Endothelial cell (in vitro differentiated cells): ENCODE results near the gene SETDB1. TPM values are rescaled to one million over a fixed set of nuclear protein-coding genes. Genes with fewer than 3 reads are reported as not detected.

Experiments
- DNase-seq: peaks from one replicate; pipeline ENCODE4 v3.0.0; 2021; ENCODE audit warnings: low spot score
- H3K27ac Mint-ChIP-seq: one replicate; pipeline ENCODE4 v1.8.0; 2021; ENCODE audit warnings: mixed read lengths, inconsistent platforms; ENCODE audit not compliant: unreplicated experiment
- H3K27me3 Mint-ChIP-seq: one replicate; pipeline ENCODE4 v1.8.0; 2021; ENCODE audit warnings: mild to moderate bottlenecking, moderate library complexity, mixed read lengths, inconsistent platforms; ENCODE audit not compliant: unreplicated experiment
- H3K36me3 Mint-ChIP-seq: one replicate; pipeline ENCODE4 v1.8.0; 2021; ENCODE audit warnings: mild to moderate bottlenecking, low read depth, mixed read lengths, inconsistent platforms; ENCODE audit not compliant: unreplicated experiment
- H3K4me1 Mint-ChIP-seq: one replicate; pipeline ENCODE4 v1.8.0; 2021; ENCODE audit warnings: mild to moderate bottlenecking, mixed read lengths, inconsistent platforms; ENCODE audit not compliant: unreplicated experiment
- H3K4me3 Mint-ChIP-seq: one replicate; pipeline ENCODE4 v1.8.0; 2021; ENCODE audit warnings: mild to moderate bottlenecking, mixed read lengths, inconsistent platforms; ENCODE audit not compliant: unreplicated experiment
- H3K9me3 Mint-ChIP-seq: one replicate; pipeline ENCODE4 v1.8.0; 2021; ENCODE audit warnings: mixed read lengths, inconsistent platforms; ENCODE audit not compliant: unreplicated experiment
- total RNA-seq: library from RNA; stranded (reverse); fragmentation: NEBNext Ultra II Directional; extraction: Animal tissue kit (Norgen Biotek cat#: 25700); gene quantifications from one replicate; pipeline ENCODE4 v1.2.1, GENCODE V29; 2021; ENCODE audit not compliant: unreplicated experiment
- TF ChIP-seq, protein P1 (sequence below): fragments of 200-600 bp; sonication (generic); IDR thresholded peaks from one replicate; pipeline ENCODE4 v1.5.0; 2021; ENCODE audit warnings: antibody characterized with exemption; ENCODE audit not compliant: unreplicated experiment

The SETDB1 gene
- total RNA-seq, 1 donor from 2014 or later = 50.6 TPM

DNA sequence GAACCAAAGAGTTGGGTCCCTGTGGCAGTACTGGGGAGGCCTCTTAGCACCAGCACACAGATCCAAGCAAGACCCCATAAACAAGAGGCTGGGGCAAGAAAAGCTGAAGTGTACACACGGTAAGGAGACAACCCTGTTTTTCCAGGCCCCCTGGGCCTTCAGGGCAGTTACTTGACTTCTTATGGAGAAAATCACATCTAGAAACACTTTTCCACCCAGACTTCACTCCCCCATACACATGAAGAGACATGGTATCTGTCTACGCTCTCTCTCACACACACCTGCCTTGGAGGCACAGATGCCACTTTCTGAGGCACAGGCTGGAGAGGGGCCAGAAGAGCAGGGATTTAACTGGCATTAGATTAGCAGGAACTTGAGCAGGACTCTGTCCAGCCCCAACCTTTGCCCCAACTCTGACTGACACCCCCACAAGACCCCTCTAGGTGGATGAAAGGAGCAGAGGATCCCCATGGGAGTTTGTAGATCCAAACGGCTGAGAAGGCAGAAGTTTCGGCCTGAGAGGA is 46.3 kb downstream of the SETDB1 start:
- peak overlapping the region; percentile 58 for H3K27ac Mint-ChIP-seq
- H3K9me3 Mint-ChIP-seq = no peaks in the 10 kb centered on the region
- no peak for DNase-seq
- TF ChIP-seq, protein P1, sequence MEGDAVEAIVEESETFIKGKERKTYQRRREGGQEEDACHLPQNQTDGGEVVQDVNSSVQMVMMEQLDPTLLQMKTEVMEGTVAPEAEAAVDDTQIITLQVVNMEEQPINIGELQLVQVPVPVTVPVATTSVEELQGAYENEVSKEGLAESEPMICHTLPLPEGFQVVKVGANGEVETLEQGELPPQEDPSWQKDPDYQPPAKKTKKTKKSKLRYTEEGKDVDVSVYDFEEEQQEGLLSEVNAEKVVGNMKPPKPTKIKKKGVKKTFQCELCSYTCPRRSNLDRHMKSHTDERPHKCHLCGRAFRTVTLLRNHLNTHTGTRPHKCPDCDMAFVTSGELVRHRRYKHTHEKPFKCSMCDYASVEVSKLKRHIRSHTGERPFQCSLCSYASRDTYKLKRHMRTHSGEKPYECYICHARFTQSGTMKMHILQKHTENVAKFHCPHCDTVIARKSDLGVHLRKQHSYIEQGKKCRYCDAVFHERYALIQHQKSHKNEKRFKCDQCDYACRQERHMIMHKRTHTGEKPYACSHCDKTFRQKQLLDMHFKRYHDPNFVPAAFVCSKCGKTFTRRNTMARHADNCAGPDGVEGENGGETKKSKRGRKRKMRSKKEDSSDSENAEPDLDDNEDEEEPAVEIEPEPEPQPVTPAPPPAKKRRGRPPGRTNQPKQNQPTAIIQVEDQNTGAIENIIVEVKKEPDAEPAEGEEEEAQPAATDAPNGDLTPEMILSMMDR = no peak
- peaks cover 19% of the 10 kb centered on the region for H3K36me3 Mint-ChIP-seq
- H3K27me3 Mint-ChIP-seq = peaks cover 26% of the 10 kb centered on the region
- peak overlapping the region; percentile 88 for H3K4me3 Mint-ChIP-seq
- peaks cover 50% of the 10 kb centered on the region for H3K4me1 Mint-ChIP-seq

DNA sequence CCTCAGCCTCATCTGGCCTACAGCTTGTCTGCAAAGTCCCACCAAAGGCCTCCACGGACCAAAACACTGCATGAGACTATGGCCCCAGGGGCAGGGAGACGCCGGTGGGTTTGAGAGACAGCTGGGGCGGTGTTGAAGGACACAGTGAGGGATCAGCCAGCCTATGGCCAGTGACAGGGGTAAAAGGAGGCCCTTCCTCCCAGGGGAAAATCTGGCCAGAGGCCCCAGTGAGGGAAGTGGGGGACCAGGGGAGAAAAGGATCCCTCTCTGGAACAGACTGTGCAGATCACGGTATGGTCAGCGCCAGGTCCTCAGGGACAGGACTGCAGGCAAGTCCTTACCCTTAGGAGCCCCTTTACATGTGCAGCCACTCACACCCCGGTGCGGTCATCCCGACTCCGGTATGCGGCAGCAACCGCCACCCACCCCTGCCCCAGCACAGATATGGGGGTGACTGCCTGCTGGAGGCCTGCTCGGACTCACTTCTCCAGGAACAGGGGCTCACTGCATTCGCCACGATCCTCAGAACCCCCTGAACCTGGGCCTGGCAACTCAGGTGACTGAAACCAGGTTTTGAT is 47.2 kb downstream of the SETDB1 start:
- TF ChIP-seq, protein P1 = no peak
- H3K9me3 Mint-ChIP-seq = no peaks in the 10 kb centered on the region
- H3K36me3 Mint-ChIP-seq = peaks cover 11% of the 10 kb centered on the region
- peak overlapping the region; percentile 58 for H3K27ac Mint-ChIP-seq
- H3K4me3 Mint-ChIP-seq = peak overlapping the region; percentile 88
- H3K4me1 Mint-ChIP-seq = peaks cover 52% of the 10 kb centered on the region
- no peak for DNase-seq
- H3K27me3 Mint-ChIP-seq = peaks cover 26% of the 10 kb centered on the region

DNA sequence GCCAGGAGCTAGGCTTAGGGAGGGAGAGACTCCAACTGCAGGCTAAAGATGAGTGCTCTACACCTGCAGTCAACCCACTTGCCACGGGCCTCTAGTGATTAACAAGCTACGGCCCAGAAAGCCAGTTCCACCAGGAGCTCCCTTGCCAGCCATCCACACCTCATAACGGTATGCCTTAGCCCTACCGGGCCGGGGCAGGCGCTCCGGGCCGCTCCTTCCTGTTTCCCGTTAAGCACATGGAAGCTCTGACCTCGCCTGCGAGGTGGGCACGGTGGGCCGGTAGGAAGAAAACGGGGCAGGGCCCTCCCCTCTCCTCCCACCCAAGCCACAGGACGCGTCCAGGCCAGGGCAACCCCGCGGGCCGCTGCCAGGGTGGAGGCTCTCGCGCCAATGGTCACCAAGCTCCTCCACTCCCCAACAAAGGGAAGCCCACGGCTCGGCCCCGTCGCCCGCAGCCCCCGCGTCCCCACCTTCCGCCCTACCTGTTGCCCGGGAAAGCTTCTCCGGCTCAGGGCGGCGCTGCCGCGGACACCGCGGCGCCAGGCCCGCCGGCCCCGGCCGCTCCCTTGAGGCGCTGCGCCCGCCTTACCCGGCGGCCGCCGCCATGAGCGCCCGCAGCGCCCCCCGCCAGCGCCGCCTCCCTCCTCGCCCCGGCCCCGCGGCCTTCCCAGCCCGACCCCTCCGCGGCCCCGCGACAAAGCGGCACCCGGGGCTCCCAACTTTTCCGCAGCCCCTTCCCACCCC is 47.8 kb downstream of the SETDB1 start:
- H3K4me3 Mint-ChIP-seq = peak overlapping the region; percentile 88
- H3K27me3 Mint-ChIP-seq = peaks cover 23% of the 10 kb centered on the region
- peaks cover 7% of the 10 kb centered on the region for H3K36me3 Mint-ChIP-seq
- H3K27ac Mint-ChIP-seq = no peak overlapping the region
- DNase-seq = peak; percentile 32
- H3K4me1 Mint-ChIP-seq = peaks cover 51% of the 10 kb centered on the region
- TF ChIP-seq, protein P1 = no peak
- H3K9me3 Mint-ChIP-seq = no peaks in the 10 kb centered on the region

DNA sequence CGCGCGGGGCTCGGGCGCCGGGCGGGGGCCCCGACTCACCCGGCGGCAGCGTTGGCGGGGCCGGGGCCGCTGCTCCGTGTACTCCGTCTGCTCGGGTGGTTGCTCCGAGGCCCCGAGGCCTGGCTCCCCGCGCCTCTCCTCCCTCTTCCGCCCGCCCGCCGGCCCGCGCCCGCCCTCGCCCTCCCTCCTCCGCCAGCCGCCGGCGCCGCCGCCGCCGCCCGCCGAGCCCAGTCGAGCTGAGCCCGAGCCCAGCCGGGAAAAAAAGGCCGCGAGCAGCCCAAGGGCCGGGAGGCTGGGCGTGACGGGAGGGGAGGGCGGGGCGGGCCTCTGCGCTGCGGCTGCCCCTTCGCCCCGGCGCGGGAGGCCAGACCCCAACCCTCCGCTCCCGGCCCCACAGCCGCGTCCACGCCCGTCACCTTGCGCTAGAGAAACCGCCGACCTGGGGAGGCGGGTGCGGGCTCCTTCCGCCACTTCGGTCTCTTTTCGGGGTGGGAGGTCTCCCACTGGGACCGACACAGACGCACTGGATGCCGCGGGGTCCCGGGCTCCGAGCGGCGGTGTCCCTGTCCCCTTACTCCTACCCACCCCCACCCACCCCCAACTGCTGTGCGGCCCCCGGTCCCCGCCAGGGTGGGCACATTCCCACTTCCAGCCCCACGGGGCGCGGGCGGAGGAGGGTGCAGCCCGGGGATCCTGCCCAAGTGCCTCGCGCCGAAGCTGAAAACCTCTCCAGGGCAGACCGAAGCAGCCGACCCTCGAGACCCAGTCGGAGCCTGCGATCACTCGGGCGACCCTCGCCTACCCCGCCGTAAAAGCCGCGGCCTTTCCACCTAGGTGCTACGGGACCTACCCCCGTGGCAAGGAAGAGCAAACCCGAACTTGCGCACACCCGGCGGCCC is 48.7 kb downstream of the SETDB1 start, which contains the start of gene CERS2:
CERS2 (minus strand) TSS at position 256 of the 899 bp plus-strand sequence. CDS start 5,745 bp downstream, outside the sequence.
- Mint-ChIP-seq H3K27ac (peak within 1 kb of the TSS; percentile 85), H3K27me3 (peaks cover 23% of the 10 kb centered on the region), H3K36me3 (peaks cover 6% of the 10 kb centered on the region), H3K9me3 (no peaks in the 10 kb centered on the region), H3K4me1 (peaks cover 51% of the 10 kb centered on the region), H3K4me3 (peak within 1 kb of the TSS; percentile 89)
- TF ChIP-seq, protein P1 = no peak
- DNase-seq = peak; percentile 86
